ENCODE results near the gene FRK. TPM values are rescaled to one million over a fixed set of nuclear protein-coding genes. Genes with fewer than 3 reads are reported as not detected.
"Not testable (repeated sequence)": the region's sequence is repeated elsewhere in the genome, so short reads cannot be mapped to it uniquely, and the experiment has no call there.

FRK gene
- total RNA-seq, 2 experiments from 2014 or later: 0.04 to 0.07 TPM

GRCh38 chr6:115891111-115891669, 169.5 kb downstream of the FRK start:
- ChIA-PET CTCF (no interaction called here), POLR2A (interaction anchor here (1.3 kb wide), 1 partner anchor 14 kb away, joined by 4 read pairs; no protein-coding TSS in a partner anchor)
- intact Hi-C loops (cut with micrococcal nuclease): no loop called here
- TF ChIP-seq CTCF (IDR thresholded peaks at IDR 0.05): no peak
- ATAC-seq (peak; percentile 98), DNase-seq (peak; percentile 17)
- peaks cover 6% of the 10 kb centered on the region for H3K4me1 Mint-ChIP-seq (ENCODE audit: low read depth)
- no peak overlapping the region for H3K4me3 Mint-ChIP-seq
- no peaks in the 10 kb centered on the region for H3K36me3 Mint-ChIP-seq (ENCODE audit: low read depth)
- no peaks in the 10 kb centered on the region for H3K9me3 Mint-ChIP-seq
- H3K27ac Mint-ChIP-seq: no peak overlapping the region
- H3K27me3 Mint-ChIP-seq: peaks cover 4% of the 10 kb centered on the region

GRCh38 chr6:115890238-115890637, 170.5 kb downstream of the FRK start:
- CTCF ChIA-PET: no interaction called here
- Mint-ChIP-seq H3K36me3 (ENCODE audit: low read depth) (no peaks in the 10 kb centered on the region), H3K4me3 (no peak overlapping the region), H3K4me1 (ENCODE audit: low read depth) (peaks cover 6% of the 10 kb centered on the region), H3K9me3 (no peaks in the 10 kb centered on the region), H3K27me3 (peaks cover 4% of the 10 kb centered on the region), H3K27ac (no peak overlapping the region)
- no peak for ATAC-seq
- POLR2A ChIA-PET: no interaction called here
- no peak for DNase-seq
- intact Hi-C loops (cut with micrococcal nuclease): no loop called here
- TF ChIP-seq CTCF (IDR thresholded peaks at IDR 0.05): no peak

- CTCF ChIA-PET; H3K36me3 Mint-ChIP-seq (ENCODE audit: low read depth); H3K4me1 Mint-ChIP-seq (ENCODE audit: low read depth); H3K9me3 Mint-ChIP-seq; H3K4me3 Mint-ChIP-seq; DNase-seq; POLR2A ChIA-PET; H3K27me3 Mint-ChIP-seq; intact Hi-C loops (cut with micrococcal nuclease); H3K27ac Mint-ChIP-seq; ATAC-seq: not testable (repeated sequence)
These were observed 171.8 kb downstream of the FRK start for GRCh38 chr6:115888687-115889470.

GRCh38 chr6:115887891-115888290, 172.8 kb downstream of the FRK start:
- ChIA-PET POLR2A (no interaction called here), CTCF (no interaction called here)
- intact Hi-C loops (cut with micrococcal nuclease): no loop called here
- Mint-ChIP-seq H3K4me1 (ENCODE audit: low read depth) (peaks cover 6% of the 10 kb centered on the region), H3K9me3 (no peaks in the 10 kb centered on the region), H3K27me3 (peaks cover 1% of the 10 kb centered on the region), H3K27ac (no peak overlapping the region), H3K4me3 (no peak overlapping the region), H3K36me3 (ENCODE audit: low read depth) (no peaks in the 10 kb centered on the region)
- no peak for TF ChIP-seq CTCF (IDR thresholded peaks at IDR 0.05)
- DNase-seq: no peak
- no peak for ATAC-seq

GRCh38 chr6:115885636-115886366, 174.9 kb downstream of the FRK start:
- DNase-seq (no peak), ATAC-seq (no peak)
- H3K36me3 Mint-ChIP-seq (ENCODE audit: low read depth): no peaks in the 10 kb centered on the region
- H3K9me3 Mint-ChIP-seq: no peaks in the 10 kb centered on the region
- TF ChIP-seq CTCF (IDR thresholded peaks at IDR 0.05): no peak
- POLR2A ChIA-PET: no interaction called here
- H3K27me3 Mint-ChIP-seq: no peaks in the 10 kb centered on the region
- H3K4me3 Mint-ChIP-seq: no peak overlapping the region
- CTCF ChIA-PET: no interaction called here
- H3K4me1 Mint-ChIP-seq (ENCODE audit: low read depth): peaks cover under 1% of the 10 kb centered on the region
- intact Hi-C loops (cut with micrococcal nuclease): no loop called here
- H3K27ac Mint-ChIP-seq: no peak overlapping the region

Measured in activated CD8-positive, alpha-beta T cell treated with anti-CD3 and anti-CD28 coated beads for 36 hours (primary cell).